PC-3 (cell line): ENCODE data around the gene PRKAR1A. TPM values are rescaled to one million over a fixed set of nuclear protein-coding genes. Genes with fewer than 3 reads are reported as not detected.

Experiments used
- ATAC-seq: fragments of 200-7000 bp; cut with Tn5 transposase; 2 replicates; pipeline ENCODE4 v1.9.1; 2020; ENCODE audit warnings: mild to moderate bottlenecking, moderate library complexity
- BruUV-seq: library from RNA; stranded (reverse); fragments of 400-500 nt; replicated peaks from 2 replicates; lab custom pipeline; 2021; lab: Mats Ljungman, UMichigan
- CTCF ChIA-PET: fragments of 300-600 bp; sonication (Branson Sonifier 250); formaldehyde crosslinking; loops from one replicate; lab custom pipeline; 2022; ENCODE audit warnings: antibody characterized with exemption; lab: Charles Lee
- POLR2A ChIA-PET: fragments of 300-600 bp; sonication (Branson Sonifier 250); formaldehyde crosslinking; loops from one replicate; lab custom pipeline; 2022; ENCODE audit warnings: antibody characterized with exemption; ENCODE audit not compliant: unreplicated experiment; lab: Charles Lee
- DNase-seq: peaks from one replicate; pipeline ENCODE4 v3.0.0-alpha.2; 2015
- H2AFZ ChIP-seq: fragments of 300-600 bp; sonication (generic); 2 replicates; pipeline ENCODE4 v1.6.0; 2016; ENCODE audit warnings: antibody characterized with exemption, low read length
- H3F3A ChIP-seq: fragments of 300-600 bp; sonication (generic); one replicate; pipeline ENCODE4 v1.6.0; 2017; ENCODE audit warnings: antibody characterized with exemption, low read length, control low read depth, mild to moderate bottlenecking; ENCODE audit not compliant: unreplicated experiment
- H3K27ac ChIP-seq: fragments of 300-600 bp; sonication (generic); 2 replicates; pipeline ENCODE4 v1.5.1; 2016; ENCODE audit warnings: mild to moderate bottlenecking, low read length
- H3K27me3 ChIP-seq: fragments of 300-600 bp; sonication (generic); 2 replicates; pipeline ENCODE4 v1.6.1; 2016; ENCODE audit warnings: low read length, mixed read lengths
- H3K36me3 ChIP-seq: fragments of 300-600 bp; sonication (generic); 2 replicates; pipeline ENCODE4 v1.6.1; 2016; ENCODE audit warnings: low read depth, mixed run types, low read length, mixed read lengths
- H3K4me1 ChIP-seq: fragments of 300-600 bp; sonication (generic); 2 replicates; pipeline ENCODE4 v1.5.1; 2016; ENCODE audit warnings: low read length; ENCODE audit not compliant: insufficient read depth
- H3K4me2 ChIP-seq: fragments of 300-600 bp; sonication (generic); 2 replicates; pipeline ENCODE4 v1.6.0; 2016; ENCODE audit warnings: low read length
- H3K4me3 ChIP-seq: fragments of 300-600 bp; sonication (generic); 2 replicates; pipeline ENCODE4 v1.5.1; 2016; ENCODE audit warnings: mild to moderate bottlenecking, low read length, mixed read lengths
- H3K79me2 ChIP-seq: fragments of 300-600 bp; sonication (generic); 2 replicates; pipeline ENCODE4 v1.6.1; 2017; ENCODE audit warnings: low read length, mixed read lengths
- H3K9ac ChIP-seq: fragments of 300-600 bp; sonication (generic); 2 replicates; pipeline ENCODE4 v1.6.0; 2016; ENCODE audit warnings: mild to moderate bottlenecking, low read length
- H3K9me2 ChIP-seq: fragments of 300-600 bp; sonication (generic); replicated peaks from 2 replicates; pipeline ENCODE4 v1.6.1; 2016; ENCODE audit warnings: mixed run types, low read length, mixed read lengths
- H3K9me3 ChIP-seq: fragments of 300-600 bp; sonication (generic); 2 replicates; pipeline ENCODE4 v1.6.1; 2016; ENCODE audit warnings: low read length, mixed read lengths
- H4K20me1 ChIP-seq: fragments of 300-600 bp; sonication (generic); 2 replicates; pipeline ENCODE4 v1.6.1; 2016; ENCODE audit warnings: low read length, mixed read lengths
- EZH2 ChIP-seq: fragments of 300-600 bp; sonication (generic); IDR thresholded peaks from one replicate; pipeline ENCODE4 v1.6.1; 2017; ENCODE audit warnings: antibody characterized with exemption, mild to moderate bottlenecking, low read length; ENCODE audit not compliant: unreplicated experiment
- EZH2phosphoT487 ChIP-seq: fragments of 300-600 bp; sonication (generic); IDR thresholded peaks from 2 replicates; pipeline ENCODE4 v1.6.1; 2018; ENCODE audit warnings: mild to moderate bottlenecking, antibody characterized with exemption, low read length, borderline replicate concordance
- intact Hi-C: fragments of 100-400 bp; cut with micrococcal nuclease; formaldehyde crosslinking; loops from 2 replicates; pipeline ENCODE4 v1.9.0; 2023
- total RNA-seq: library from RNA; depleted of rRNA; stranded (reverse); fragments of >200 nt; gene quantifications from 2 replicates; pipeline ENCODE4 v1.2.3, GENCODE V29; 2014
- TF ChIP-seq, protein P1 (sequence below): fragments of 300-600 bp; sonication (generic); conservative IDR thresholded peaks from 2 replicates; pipeline ENCODE4 v1.5.1; 2017; ENCODE audit warnings: antibody characterized with exemption, low read depth, mild to moderate bottlenecking, low read length

The PRKAR1A gene
- total RNA-seq, 1 experiment from 2014 or later = 214 TPM

GRCh38 chr17:68512960-68513474 lies 787 bp downstream of the PRKAR1A start:
- Histone ChIP-seq H3K9me2 (no peaks in the 10 kb centered on the region), H3K9me3 (no peaks in the 10 kb centered on the region), H3K4me1 (peaks cover 45% of the 10 kb centered on the region), H3K36me3 (peaks cover 29% of the 10 kb centered on the region), H3K79me2 (peaks cover 58% of the 10 kb centered on the region), H3F3A (no peaks in the 10 kb centered on the region), H2AFZ (no peak overlapping the region; the same call in 1 of the 2 replicates), H4K20me1 (peaks cover 37% of the 10 kb centered on the region), H3K9ac (peak overlapping the region; percentile 89), H3K27ac (peak overlapping the region; percentile 84), H3K4me2 (peak overlapping the region; percentile 87), H3K27me3 (no peaks in the 10 kb centered on the region), H3K4me3 (peak overlapping the region; percentile 86)
- CTCF ChIA-PET = interaction anchor here (0.8 kb wide), 1 partner anchor 122 kb away, joined by 3 read pairs; no protein-coding TSS in a partner anchor
- BruUV-seq = TSS peak; percentile 36
- peak; percentile 44 for DNase-seq
- peak; percentile 7; the same call in 1 of the 2 replicates for ATAC-seq
- TF ChIP-seq EZH2phosphoT487 (no peak), EZH2 (no peak)
- TF ChIP-seq, protein P1, sequence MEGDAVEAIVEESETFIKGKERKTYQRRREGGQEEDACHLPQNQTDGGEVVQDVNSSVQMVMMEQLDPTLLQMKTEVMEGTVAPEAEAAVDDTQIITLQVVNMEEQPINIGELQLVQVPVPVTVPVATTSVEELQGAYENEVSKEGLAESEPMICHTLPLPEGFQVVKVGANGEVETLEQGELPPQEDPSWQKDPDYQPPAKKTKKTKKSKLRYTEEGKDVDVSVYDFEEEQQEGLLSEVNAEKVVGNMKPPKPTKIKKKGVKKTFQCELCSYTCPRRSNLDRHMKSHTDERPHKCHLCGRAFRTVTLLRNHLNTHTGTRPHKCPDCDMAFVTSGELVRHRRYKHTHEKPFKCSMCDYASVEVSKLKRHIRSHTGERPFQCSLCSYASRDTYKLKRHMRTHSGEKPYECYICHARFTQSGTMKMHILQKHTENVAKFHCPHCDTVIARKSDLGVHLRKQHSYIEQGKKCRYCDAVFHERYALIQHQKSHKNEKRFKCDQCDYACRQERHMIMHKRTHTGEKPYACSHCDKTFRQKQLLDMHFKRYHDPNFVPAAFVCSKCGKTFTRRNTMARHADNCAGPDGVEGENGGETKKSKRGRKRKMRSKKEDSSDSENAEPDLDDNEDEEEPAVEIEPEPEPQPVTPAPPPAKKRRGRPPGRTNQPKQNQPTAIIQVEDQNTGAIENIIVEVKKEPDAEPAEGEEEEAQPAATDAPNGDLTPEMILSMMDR = no peak
- intact Hi-C loops = loop anchor here (2.0 kb wide), 2 partner anchors 56 to 246 kb away; partner anchors contain the start of gene WIPI1
- POLR2A ChIA-PET = interaction anchor here (0.6 kb wide), 1 partner anchor 9 kb away, joined by 3 read pairs; no protein-coding TSS in a partner anchor

DNA sequence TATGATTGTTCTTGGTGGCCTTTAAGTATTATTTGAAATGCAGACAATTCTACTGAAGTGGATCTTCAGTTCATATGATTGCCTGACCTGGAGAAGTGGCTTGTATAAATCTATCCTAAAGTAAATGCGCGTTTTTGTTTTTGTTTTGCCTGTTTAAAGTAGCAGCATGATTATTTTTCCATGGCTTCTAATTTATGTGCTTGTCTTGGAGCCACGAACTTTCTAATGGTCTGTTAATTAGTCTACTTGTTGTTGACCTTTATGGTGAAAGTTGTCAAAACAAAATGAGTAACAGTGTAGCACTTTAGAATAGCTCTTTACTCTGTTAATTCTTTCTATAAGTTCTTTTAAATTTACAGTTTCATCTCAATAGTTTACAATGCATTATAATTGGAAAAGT lies 1.7 kb downstream of the PRKAR1A start:
- Histone ChIP-seq H3K4me3 (peak overlapping the region; percentile 86), H3K4me2 (peak overlapping the region; percentile 87), H2AFZ (no peak overlapping the region), H3K4me1 (peaks cover 45% of the 10 kb centered on the region), H4K20me1 (peaks cover 37% of the 10 kb centered on the region), H3K27me3 (no peaks in the 10 kb centered on the region), H3K9ac (peak overlapping the region; percentile 89), H3K27ac (peak overlapping the region; percentile 84; the same call in 1 of the 2 replicates), H3K36me3 (peaks cover 34% of the 10 kb centered on the region), H3K9me3 (no peaks in the 10 kb centered on the region), H3K79me2 (peaks cover 64% of the 10 kb centered on the region), H3F3A (no peaks in the 10 kb centered on the region), H3K9me2 (no peaks in the 10 kb centered on the region)
- no TSS peak for BruUV-seq
- ChIA-PET CTCF (no interaction called here), POLR2A (no interaction called here)
- TF ChIP-seq, protein P1 = no peak
- TF ChIP-seq EZH2 = no peak
- TF ChIP-seq EZH2phosphoT487 = no peak
- ATAC-seq (no peak), DNase-seq (no peak)
- intact Hi-C loops = loop anchor here (2.0 kb wide), 2 partner anchors 57 to 245 kb away; partner anchors contain the start of gene WIPI1
